ENCODE measurements around the gene TLN1.
A peak's percentile ranks its signal among the peaks of the same experiment; 100 is the strongest.

TLN1 gene

DNA sequence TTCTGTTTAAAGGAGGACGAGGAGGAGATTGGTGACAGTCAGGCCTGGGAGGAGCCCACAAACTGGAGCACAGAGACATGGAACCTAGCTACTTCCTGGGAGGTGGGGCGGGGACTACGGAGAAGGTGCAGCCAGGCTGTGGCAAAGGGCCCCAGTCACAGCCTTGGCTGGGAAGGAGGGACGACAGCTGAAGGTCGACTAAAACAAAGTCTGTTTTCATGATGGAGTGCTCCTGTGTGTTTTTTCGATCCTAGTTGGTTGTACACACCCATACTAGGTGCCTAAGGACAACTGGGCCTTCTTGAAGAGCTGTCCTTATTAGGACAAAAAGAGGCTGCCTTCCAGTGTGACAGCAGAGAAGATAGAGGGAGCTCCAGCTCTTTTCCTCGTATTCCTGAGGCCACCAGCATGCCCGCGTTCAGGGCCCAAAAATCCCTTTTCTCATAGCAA, 71.0 kb downstream of the TLN1 start:
- DNase-seq = no peak

DNA sequence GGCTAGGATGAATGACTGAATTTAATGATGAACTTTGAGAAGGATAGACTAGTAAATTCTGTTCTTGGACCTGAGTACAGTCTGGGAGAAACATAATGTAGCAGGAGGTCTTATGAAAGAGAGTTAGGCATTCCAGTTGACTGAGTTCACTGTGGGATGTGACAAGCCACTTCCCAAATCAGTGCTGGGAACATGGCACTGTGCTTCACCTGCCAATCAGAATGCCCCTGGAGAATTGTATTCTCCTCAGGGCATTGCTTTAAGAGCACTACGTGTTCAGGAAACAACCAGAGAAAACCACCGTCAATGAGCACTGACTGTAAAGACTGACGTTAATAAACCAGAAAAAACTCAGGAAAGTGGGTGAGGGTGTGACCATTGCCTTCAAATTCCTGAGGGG, 72.7 kb downstream of the TLN1 start:
- no peak for DNase-seq

DNA sequence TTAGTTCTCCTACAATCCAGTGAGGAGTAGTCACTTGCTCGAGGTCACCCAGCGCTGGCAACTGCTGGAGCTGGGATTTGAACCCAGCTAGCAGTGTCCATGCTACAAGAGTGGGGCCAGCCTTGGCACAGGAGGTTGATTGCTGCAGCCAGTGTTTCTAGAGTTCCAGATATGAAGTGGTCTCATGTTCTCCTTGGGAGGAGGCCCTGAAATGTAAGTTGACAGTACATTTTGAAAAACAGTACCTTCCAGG, 73.1 kb downstream of the TLN1 start:
- DNase-seq = no peak

DNA sequence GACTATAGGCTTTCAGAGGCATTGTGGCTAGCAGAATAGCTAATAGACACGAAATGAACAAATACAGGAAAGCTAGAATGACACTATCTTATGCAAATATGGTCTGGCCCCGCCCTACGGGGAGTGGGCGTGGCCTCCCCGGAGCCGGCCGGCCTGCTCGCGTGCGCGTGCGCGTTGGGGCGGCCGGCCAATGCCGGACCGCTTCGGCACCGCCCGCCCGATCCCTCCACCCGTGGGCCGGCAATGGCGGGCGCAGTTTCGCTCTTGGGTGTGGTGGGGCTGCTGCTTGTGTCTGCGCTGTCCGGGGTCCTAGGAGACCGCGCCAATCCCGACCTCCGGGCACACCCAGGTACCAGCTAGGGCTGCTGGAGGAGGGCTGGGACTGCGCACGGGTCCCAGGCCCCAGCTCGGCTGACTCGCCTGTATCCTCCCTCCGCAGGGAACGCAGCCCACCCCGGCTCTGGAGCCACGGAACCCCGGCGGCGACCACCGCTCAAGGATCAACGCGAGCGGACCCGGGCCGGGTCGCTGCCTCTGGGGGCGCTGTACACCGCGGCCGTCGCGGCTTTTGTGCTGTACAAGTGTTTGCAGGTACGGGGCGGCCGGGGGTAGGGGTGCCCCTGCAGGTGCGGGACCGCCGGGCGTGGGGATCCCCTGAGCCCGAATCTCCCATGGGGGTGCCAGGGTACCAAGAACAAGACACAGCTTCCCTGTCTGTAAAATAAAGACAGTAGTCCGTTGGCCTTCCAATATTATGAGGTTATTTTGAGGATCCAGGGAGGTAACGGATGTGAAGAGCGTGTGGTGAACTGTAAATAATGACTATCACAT, 73.6 kb downstream of the TLN1 start, which contains the start of gene CCDC107:
CCDC107 (plus strand) TSS at position 156 of the 831 bp plus-strand sequence; CDS start at position 244, 88 bp downstream.
- DNase-seq = peak; percentile 87

DNA sequence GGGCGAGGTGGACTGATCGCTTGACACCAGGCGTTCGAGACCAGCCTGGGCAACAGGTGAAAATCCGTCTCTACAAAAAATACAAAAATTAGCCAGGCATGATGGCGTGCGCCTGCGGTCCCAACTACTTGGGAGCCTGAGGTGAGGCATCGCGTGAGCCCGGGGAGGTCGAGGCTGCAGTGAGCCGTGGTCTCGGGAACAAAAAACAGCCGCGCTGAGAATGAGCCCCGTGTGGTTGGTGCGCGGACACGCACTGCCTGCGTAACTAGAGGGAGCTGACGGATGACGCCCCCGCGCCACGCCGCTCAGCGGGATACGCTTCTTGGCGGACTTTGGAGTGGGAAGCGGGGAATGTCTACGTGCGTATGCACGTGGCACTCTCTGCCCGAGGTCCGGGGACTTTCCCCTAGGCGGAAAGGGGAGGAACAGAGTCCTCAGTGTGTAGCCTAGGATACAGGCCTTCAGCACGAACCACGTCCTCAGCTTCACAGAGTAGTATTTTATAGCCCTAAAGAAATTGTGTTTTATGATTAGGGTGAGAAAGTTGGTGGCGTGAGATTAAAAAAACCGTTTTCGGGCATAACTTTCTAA, 74.4 kb downstream of the TLN1 start, which contains the start of gene RMRP:
RMRP (minus strand) TSS at position 474 of the 591 bp plus-strand sequence.
- DNase-seq = peak; percentile 86

GRCh38 chr9:35656831-35657545, 75.0 kb downstream of the TLN1 start:
- no peak for DNase-seq

- no peak for DNase-seq
Observed at GRCh38 chr9:35656348-35656747, 75.6 kb downstream of the TLN1 start.

- no peak for DNase-seq
Observed at GRCh38 chr9:35653611-35654010, 78.4 kb downstream of the TLN1 start.

GRCh38 chr9:35652829-35653209, 79.2 kb downstream of the TLN1 start:
- DNase-seq = no peak

DNA sequence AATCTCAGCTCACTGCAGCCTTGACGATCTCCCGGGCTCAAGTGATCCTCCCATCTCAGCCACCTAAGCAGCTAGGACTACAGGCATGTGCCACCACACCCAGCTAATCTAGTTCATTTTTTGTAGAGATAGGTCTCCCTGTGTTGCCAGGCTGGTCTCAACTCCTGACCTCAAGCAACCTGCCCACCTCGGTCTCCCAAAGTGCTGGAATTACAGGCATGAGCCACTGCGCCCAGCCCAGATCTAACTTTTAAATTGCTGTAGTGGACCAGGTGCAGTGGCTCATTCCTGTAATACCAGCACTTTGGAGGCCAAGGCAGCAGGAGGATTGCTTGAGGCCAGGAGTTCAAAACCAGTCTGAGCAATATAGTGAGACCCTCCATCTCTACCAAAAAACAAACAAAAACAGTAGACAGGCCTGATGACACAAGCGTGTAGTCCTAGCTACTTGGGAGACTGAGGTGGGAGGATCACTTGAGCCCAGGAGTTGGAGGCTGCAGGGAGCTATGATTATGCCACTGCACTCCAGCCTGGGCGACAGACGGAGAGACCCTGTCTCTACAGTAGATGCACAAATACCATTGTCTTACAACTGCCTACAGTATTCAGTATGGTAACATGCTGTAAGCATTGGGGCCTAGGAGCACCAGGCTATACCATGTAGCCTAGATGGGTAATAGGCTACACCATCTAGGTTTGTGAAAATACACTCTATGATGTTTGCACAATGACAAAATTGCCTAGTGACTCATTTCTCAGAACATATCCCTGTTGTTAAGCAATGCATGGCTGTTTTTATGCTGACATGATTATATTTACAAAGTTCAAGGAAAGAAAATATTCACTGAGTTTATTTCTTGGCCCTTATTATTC, 79.8 kb downstream of the TLN1 start:
- DNase-seq = no peak

DNA sequence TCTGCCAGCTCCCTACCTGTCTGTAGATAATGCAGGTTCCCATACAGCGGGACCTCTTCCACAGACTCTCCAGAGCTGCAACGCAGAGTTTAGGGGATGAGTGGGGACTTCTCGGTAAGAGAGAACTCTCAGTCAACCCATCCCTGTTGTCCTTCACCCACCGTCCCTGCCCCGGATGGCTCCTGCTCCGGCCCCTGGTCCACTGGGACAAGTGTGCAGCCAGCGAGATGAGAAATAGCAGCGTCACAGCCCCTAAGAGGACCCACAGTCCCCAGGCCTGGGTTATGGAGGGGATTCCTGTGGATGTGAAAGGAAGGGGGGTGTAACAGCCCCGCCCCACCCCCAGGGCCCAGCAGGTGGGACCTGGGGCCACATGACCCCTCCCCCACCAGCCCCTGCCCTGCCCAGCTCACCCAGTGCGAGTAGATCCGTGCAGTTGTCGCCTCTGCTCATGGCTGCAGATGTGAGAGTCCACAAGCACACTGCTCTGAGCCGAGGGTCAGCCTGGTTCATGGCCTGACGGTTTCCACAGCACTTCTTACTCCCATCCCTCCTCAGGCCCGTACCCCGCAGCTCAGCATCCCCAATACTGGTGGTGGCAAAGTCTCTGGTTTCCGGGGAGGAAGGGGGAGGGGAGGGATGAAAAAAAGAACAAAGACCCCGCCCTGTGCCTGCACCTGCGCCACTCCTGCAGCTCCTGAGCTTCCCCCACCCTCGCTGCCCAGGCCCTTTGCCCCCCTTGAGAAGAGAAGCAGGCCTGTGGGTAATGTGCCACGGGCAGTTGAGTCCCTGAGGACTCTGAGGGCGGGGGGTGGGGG, 81.4 kb downstream of the TLN1 start, which contains the start of gene SIT1:
SIT1 (minus strand) TSS at position 591 of the 818 bp plus-strand sequence; CDS start at position 513, 78 bp downstream.
- DNase-seq = no peak

- DNase-seq = peak; percentile 45
Observed at GRCh38 chr9:35649431-35650340, 82.3 kb downstream of the TLN1 start.

Data from activated T-cell treated with anti-CD3 and anti-CD28 coated beads, Interleukin-2, amount 50 U/mL, for 1 hour (primary cell).